Measurements from ENCODE around the gene FKBP1C.
"Not testable (repeated sequence)": the region's sequence is repeated elsewhere in the genome, so short reads cannot be mapped to it uniquely, and the experiment has no call there.

The FKBP1C gene

DNA sequence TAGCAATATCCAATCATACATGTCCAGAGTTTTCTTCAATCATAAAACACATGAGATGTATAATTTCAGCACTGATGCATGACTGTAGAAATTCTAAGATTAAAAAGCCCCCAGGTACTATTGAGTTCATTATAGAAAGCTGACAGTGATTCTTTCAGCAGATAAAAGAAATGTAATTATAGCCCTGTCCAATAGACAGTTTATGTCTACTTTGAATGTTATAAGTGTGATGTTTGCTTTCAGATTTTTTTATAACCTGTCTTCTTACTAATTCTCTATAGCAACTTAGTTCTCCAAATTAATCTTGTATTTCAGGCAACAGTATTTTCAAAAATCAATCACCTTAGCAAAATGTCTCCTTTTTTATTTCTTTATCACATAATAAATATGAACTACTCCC is 13.5 kb upstream of the FKBP1C start:
- H3K4me3 ChIP-seq (ENCODE audit: control insufficient read depth, low read depth, low read length) = no peak overlapping the region
- no peak for DNase-seq (ENCODE audit: low read depth)
- TF ChIP-seq, protein P1, sequence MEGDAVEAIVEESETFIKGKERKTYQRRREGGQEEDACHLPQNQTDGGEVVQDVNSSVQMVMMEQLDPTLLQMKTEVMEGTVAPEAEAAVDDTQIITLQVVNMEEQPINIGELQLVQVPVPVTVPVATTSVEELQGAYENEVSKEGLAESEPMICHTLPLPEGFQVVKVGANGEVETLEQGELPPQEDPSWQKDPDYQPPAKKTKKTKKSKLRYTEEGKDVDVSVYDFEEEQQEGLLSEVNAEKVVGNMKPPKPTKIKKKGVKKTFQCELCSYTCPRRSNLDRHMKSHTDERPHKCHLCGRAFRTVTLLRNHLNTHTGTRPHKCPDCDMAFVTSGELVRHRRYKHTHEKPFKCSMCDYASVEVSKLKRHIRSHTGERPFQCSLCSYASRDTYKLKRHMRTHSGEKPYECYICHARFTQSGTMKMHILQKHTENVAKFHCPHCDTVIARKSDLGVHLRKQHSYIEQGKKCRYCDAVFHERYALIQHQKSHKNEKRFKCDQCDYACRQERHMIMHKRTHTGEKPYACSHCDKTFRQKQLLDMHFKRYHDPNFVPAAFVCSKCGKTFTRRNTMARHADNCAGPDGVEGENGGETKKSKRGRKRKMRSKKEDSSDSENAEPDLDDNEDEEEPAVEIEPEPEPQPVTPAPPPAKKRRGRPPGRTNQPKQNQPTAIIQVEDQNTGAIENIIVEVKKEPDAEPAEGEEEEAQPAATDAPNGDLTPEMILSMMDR (conservative IDR thresholded peaks at IDR 0.05; ENCODE audit: control insufficient read depth, insufficient read depth, low read depth, low read length) = no peak

DNA sequence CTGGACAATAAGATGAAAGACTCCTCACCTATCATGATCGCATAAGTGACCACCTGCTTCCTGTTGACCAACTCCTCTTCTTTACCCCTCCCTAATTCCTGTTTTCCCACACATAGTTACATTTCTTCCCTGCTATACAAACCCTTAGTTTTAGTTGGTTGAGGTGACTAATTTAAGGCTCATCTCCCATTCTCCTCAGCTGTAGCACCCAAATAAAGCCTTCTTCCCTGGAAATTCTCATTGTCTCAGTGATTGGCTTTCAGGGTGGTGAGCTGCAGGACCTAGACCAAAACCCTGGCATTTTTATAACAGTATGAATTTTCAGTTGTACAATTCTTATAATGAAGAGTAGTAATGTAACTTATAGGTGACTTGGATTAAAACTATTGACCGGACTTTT is 2.1 kb downstream of the FKBP1C start:
- TF ChIP-seq, protein P1 (conservative IDR thresholded peaks at IDR 0.05; ENCODE audit: control insufficient read depth, insufficient read depth, low read depth, low read length) = no peak
- no peak overlapping the region for H3K4me3 ChIP-seq (ENCODE audit: control insufficient read depth, low read depth, low read length)
- DNase-seq (ENCODE audit: low read depth) = no peak

DNA sequence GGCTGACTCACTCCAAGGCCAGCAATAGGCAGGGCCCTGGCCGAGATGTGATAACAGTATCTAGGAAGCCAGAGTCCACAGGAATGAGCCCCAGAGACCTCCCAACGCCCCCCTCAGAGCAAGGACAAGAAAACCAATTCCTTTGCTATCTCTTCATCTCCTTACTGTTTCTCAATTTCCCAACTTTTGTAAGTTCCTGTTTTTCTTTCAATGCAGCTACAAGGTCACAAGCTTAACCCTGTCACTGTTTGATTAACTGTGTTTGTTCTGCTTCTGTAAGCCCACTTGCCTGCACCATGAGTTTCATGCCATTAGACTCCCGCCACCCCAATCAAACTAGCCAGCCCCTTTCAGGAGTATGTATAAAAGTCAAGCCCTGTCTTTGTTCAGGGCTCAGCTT is 3.5 kb downstream of the FKBP1C start:
- H3K4me3 ChIP-seq (ENCODE audit: control insufficient read depth, low read depth, low read length) = no peak overlapping the region
- no peak for DNase-seq (ENCODE audit: low read depth)
- TF ChIP-seq, protein P1 (conservative IDR thresholded peaks at IDR 0.05; ENCODE audit: control insufficient read depth, insufficient read depth, low read depth, low read length) = no peak

DNA sequence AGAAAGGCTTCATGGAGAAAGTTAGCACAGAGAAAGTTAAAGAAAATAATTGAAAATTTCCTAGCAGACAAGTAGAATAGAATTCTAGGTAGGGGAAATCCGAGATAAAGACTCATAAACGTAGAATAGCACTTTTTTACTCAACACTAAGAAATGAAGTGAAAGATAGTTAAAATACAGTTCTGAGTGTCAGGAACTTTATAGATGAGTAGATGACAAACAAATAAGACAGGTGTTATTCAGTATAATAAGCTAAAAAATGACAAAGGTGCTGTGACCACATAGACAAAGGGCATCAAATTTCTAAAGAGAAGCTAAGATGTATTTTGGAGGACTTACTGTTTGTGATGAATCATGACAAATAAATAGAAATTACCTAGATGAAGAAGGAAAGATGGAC is 12.9 kb downstream of the FKBP1C start:
- TF ChIP-seq, protein P1 (conservative IDR thresholded peaks at IDR 0.05; ENCODE audit: control insufficient read depth, insufficient read depth, low read depth, low read length) = no peak
- no peak overlapping the region for H3K4me3 ChIP-seq (ENCODE audit: control insufficient read depth, low read depth, low read length)
- no peak for DNase-seq (ENCODE audit: low read depth)

DNA sequence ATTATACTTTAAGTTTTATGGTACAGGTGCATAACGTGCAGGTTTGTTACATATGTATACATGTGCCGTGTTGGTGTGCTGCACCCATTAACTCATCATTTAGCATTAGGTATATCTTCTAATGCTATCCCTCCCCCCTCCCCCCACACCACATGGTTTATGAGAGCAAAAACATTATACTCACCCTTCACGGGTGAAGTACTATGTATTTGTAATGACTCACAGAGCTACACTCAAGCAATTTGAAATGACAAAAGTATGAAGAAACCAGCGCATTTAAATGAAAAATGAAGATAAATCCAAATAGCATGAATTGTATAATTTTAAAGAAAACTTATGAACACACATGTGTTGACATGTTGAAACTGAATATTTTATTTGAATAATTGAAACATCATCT is 14.7 kb downstream of the FKBP1C start:
- DNase-seq (ENCODE audit: low read depth); H3K4me3 ChIP-seq (ENCODE audit: control insufficient read depth, low read depth, low read length): not testable (repeated sequence)

DNA sequence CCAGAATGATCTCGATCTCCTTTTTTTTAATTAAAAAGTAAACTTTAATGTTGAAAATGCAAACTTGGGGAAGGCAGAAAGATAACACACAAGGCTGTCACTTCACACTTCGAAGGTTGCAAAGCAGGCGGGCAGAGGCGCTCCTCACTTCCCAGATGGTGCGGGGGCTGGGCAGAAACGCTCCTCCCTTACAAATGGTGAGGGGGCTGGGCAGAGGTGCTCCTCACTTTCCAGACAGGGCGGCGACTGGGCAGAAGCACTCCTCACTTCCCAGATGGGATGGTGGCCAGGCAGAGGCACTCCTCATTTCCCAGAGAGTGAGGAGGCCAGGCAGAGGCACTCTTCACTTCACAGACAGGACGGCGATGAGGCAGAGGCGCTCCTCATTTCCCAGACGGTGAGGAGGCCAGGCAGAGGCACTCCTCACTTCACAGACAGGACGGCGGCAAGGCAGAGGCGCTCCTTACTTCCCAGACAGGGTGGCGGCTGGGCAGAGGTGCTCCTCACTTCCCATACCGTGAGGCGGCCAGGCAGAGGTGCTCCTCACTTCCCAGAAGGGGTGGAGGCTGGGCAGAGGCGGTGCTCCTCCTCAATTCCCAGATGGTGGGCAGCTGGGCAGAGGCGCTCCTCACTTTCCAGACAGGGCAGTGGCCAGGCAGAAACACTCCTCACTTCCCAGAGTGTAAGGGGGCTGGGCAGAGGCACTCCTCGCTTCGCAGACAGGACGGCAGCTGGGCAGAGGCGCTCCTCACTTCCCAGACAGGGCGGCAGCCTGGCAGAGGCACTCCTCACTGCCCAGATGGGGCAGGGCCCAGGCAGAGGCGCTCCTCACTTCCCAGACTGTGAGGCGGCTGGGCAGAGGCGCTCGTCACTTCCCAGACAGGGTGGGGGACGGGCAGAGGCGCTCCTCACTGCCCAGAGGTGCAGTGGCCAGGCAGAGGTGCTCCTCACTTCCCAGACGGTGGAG is 16.9 kb downstream of the FKBP1C start:
- DNase-seq (ENCODE audit: low read depth); H3K4me3 ChIP-seq (ENCODE audit: control insufficient read depth, low read depth, low read length): not testable (repeated sequence)

DNA sequence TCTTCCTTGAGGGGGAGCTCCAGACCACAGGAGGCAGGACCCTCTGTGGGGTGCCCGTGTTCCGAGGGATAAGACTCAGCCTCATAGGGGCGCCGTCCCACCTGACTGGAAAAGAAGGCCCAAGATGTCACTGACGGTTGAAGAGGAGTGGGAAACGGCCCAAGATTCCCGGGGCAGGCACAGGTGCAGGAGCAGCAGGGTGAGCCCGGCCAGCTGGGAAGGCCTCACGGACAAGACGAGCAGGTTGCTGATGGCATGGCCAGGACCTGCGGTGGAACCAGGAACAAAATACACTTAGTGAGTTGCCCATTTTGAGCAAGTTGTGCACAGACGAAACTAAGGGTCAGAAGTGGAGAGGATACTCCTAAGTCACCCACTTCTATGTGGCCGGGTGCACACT is 18.8 kb downstream of the FKBP1C start:
- H3K4me3 ChIP-seq (ENCODE audit: control insufficient read depth, low read depth, low read length); DNase-seq (ENCODE audit: low read depth): not testable (repeated sequence)

DNA sequence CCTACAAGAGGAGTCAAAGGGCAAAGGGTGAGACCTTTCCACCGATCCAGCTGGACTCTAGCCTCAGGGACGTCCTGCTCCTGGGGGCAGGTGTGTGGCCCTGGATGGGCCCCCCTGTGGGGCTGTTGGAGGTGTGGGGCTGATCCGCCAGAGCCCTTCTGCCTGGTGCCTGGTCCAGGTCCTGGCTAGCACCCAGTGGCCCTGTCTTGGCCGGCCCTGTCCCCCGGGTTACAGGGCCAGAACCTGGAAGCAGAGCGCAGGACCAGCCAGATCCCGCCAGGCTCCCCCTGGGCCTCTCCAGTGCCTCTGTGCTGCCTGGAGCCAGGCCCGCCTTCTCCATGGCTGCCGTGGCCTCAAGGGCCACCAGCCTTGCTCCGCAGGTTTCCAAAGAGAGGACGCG is 19.2 kb downstream of the FKBP1C start:
- H3K4me3 ChIP-seq (ENCODE audit: control insufficient read depth, low read depth, low read length); DNase-seq (ENCODE audit: low read depth): not testable (repeated sequence)

DNA sequence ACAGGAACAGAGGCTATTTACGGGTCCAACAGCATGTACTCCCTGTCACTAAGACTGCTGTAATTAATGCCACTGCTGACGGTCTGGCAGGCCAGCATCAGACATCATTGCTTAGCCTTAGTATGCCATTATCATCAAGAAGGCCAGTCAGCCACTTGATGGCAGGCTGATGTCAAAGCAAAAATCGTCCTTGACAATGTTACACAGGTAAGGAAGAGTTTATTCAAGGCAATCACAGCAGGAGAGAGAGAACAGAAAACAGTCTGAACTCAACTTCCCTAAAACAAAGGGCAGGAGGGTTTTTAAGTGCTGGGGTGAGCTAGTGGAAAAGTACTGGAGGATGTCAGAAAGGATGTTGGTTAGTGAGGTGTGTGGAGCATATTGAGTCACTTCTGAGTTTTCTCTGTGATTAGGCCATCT is 25.1 kb downstream of the FKBP1C start:
- no peak for DNase-seq (ENCODE audit: low read depth)
- TF ChIP-seq, protein P1 (conservative IDR thresholded peaks at IDR 0.05; ENCODE audit: control insufficient read depth, insufficient read depth, low read depth, low read length) = no peak
- H3K4me3 ChIP-seq (ENCODE audit: control insufficient read depth, low read depth, low read length) = no peak overlapping the region

All from fibroblast of mammary gland (primary cell).